ENCODE measurements around the gene JCAD. TPM values are rescaled to one million over a fixed set of nuclear protein-coding genes. Genes with fewer than 3 reads are reported as not detected.

Gene JCAD
- total and polyA plus RNA-seq, 2 experiments from 2014 or later = 0.78 to 2.1 TPM

DNA sequence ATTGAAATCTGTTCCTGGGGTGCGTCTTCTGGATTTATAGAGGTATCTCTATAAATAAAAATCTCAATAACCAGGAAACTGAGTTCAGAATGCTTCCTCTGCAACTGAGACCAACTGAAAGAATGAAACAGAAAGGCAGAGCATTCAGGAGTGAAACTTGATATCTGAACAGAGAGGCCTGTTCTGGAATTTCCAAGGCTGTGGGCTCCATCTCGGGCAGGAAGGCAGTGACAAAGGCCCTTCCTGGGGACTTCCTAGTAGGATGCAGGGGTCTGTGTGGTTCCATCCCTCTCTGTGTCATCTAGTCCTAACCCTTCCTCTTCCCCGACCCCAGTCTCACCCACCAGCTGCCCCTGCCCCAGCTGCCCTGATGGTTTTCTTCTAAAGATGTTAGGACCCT is 52.0 kb downstream of the JCAD start:
- H2AFZ ChIP-seq = peak overlapping the region; percentile 63; the same call in 1 of the 2 replicates
- no peak for TF ChIP-seq JUNB (IDR thresholded peaks at IDR 0.05; ENCODE audit: unreplicated experiment)
- TF ChIP-seq, protein P1, sequence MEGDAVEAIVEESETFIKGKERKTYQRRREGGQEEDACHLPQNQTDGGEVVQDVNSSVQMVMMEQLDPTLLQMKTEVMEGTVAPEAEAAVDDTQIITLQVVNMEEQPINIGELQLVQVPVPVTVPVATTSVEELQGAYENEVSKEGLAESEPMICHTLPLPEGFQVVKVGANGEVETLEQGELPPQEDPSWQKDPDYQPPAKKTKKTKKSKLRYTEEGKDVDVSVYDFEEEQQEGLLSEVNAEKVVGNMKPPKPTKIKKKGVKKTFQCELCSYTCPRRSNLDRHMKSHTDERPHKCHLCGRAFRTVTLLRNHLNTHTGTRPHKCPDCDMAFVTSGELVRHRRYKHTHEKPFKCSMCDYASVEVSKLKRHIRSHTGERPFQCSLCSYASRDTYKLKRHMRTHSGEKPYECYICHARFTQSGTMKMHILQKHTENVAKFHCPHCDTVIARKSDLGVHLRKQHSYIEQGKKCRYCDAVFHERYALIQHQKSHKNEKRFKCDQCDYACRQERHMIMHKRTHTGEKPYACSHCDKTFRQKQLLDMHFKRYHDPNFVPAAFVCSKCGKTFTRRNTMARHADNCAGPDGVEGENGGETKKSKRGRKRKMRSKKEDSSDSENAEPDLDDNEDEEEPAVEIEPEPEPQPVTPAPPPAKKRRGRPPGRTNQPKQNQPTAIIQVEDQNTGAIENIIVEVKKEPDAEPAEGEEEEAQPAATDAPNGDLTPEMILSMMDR (conservative IDR thresholded peaks at IDR 0.05; ENCODE audit: low read depth in 2 of 2) = no peak
- TF ChIP-seq, protein P2, sequence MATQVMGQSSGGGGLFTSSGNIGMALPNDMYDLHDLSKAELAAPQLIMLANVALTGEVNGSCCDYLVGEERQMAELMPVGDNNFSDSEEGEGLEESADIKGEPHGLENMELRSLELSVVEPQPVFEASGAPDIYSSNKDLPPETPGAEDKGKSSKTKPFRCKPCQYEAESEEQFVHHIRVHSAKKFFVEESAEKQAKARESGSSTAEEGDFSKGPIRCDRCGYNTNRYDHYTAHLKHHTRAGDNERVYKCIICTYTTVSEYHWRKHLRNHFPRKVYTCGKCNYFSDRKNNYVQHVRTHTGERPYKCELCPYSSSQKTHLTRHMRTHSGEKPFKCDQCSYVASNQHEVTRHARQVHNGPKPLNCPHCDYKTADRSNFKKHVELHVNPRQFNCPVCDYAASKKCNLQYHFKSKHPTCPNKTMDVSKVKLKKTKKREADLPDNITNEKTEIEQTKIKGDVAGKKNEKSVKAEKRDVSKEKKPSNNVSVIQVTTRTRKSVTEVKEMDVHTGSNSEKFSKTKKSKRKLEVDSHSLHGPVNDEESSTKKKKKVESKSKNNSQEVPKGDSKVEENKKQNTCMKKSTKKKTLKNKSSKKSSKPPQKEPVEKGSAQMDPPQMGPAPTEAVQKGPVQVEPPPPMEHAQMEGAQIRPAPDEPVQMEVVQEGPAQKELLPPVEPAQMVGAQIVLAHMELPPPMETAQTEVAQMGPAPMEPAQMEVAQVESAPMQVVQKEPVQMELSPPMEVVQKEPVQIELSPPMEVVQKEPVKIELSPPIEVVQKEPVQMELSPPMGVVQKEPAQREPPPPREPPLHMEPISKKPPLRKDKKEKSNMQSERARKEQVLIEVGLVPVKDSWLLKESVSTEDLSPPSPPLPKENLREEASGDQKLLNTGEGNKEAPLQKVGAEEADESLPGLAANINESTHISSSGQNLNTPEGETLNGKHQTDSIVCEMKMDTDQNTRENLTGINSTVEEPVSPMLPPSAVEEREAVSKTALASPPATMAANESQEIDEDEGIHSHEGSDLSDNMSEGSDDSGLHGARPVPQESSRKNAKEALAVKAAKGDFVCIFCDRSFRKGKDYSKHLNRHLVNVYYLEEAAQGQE (IDR thresholded peaks at IDR 0.05; ENCODE audit: unreplicated experiment) = no peak
- TF ChIP-seq, protein P3, sequence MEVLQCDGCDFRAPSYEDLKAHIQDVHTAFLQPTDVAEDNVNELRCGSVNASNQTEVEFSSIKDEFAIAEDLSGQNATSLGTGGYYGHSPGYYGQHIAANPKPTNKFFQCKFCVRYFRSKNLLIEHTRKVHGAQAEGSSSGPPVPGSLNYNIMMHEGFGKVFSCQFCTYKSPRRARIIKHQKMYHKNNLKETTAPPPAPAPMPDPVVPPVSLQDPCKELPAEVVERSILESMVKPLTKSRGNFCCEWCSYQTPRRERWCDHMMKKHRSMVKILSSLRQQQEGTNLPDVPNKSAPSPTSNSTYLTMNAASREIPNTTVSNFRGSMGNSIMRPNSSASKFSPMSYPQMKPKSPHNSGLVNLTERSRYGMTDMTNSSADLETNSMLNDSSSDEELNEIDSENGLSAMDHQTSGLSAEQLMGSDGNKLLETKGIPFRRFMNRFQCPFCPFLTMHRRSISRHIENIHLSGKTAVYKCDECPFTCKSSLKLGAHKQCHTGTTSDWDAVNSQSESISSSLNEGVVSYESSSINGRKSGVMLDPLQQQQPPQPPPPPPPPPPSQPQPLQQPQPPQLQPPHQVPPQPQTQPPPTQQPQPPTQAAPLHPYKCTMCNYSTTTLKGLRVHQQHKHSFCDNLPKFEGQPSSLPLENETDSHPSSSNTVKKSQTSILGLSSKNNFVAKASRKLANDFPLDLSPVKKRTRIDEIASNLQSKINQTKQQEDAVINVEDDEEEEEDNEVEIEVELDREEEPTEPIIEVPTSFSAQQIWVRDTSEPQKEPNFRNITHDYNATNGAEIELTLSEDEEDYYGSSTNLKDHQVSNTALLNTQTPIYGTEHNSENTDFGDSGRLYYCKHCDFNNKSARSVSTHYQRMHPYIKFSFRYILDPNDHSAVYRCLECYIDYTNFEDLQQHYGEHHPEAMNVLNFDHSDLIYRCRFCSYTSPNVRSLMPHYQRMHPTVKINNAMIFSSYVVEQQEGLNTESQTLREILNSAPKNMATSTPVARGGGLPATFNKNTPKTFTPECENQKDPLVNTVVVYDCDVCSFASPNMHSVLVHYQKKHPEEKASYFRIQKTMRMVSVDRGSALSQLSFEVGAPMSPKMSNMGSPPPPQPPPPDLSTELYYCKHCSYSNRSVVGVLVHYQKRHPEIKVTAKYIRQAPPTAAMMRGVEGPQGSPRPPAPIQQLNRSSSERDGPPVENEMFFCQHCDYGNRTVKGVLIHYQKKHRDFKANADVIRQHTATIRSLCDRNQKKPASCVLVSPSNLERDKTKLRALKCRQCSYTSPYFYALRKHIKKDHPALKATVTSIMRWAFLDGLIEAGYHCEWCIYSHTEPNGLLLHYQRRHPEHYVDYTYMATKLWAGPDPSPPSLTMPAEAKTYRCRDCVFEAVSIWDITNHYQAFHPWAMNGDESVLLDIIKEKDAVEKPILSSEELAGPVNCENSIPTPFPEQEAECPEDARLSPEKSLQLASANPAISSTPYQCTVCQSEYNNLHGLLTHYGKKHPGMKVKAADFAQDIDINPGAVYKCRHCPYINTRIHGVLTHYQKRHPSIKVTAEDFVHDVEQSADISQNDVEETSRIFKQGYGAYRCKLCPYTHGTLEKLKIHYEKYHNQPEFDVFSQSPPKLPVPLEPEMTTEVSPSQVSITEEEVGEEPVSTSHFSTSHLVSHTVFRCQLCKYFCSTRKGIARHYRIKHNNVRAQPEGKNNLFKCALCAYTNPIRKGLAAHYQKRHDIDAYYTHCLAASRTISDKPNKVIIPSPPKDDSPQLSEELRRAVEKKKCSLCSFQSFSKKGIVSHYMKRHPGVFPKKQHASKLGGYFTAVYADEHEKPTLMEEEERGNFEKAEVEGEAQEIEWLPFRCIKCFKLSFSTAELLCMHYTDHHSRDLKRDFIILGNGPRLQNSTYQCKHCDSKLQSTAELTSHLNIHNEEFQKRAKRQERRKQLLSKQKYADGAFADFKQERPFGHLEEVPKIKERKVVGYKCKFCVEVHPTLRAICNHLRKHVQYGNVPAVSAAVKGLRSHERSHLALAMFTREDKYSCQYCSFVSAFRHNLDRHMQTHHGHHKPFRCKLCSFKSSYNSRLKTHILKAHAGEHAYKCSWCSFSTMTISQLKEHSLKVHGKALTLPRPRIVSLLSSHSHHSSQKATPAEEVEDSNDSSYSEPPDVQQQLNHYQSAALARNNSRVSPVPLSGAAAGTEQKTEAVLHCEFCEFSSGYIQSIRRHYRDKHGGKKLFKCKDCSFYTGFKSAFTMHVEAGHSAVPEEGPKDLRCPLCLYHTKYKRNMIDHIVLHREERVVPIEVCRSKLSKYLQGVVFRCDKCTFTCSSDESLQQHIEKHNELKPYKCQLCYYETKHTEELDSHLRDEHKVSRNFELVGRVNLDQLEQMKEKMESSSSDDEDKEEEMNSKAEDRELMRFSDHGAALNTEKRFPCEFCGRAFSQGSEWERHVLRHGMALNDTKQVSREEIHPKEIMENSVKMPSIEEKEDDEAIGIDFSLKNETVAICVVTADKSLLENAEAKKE (CRISPR knock-in tag; IDR thresholded peaks at IDR 0.05) = no peak
- TF ChIP-seq EZH2 (IDR thresholded peaks at IDR 0.05; ENCODE audit: low read depth, unreplicated experiment) = no peak
- no peak for TF ChIP-seq POLR2AphosphoS5 (IDR thresholded peaks at IDR 0.05; ENCODE audit: low read depth)
- no peak for TF ChIP-seq EZH2phosphoT487 (IDR thresholded peaks at IDR 0.05; ENCODE audit: unreplicated experiment)
- TF ChIP-seq STAT1 (IDR thresholded peaks at IDR 0.05; ENCODE audit: unreplicated experiment) = no peak
- H3K4me3 Mint-ChIP-seq = no peak overlapping the region
- H3K4me1 Mint-ChIP-seq = peaks cover 13% of the 10 kb centered on the region; the same call in 2 of the 3 replicates
- H3K27me3 ChIP-seq (ENCODE audit: insufficient read depth) = no peaks in the 10 kb centered on the region
- H3F3A ChIP-seq (replicated peaks; ENCODE audit: low read depth) = no peaks in the 10 kb centered on the region
- H3K27me3 Mint-ChIP-seq (ENCODE audit: insufficient read depth, low read depth, poor library complexity) = no peaks in the 10 kb centered on the region
- no peaks in the 10 kb centered on the region; the same call in 2 of the 3 replicates for H3K9me3 Mint-ChIP-seq
- no peaks in the 10 kb centered on the region for H3K36me3 ChIP-seq (ENCODE audit: insufficient read depth)
- 0 out of 2 replicates have a peak, but pooled peaks cover 3% of the 10 kb centered on the region for H3K9me2 ChIP-seq (ENCODE audit: insufficient read depth)
- H3K79me2 ChIP-seq (replicated peaks; ENCODE audit: insufficient read depth) = no peaks in the 10 kb centered on the region
- no peaks in the 10 kb centered on the region for H3K36me3 Mint-ChIP-seq (ENCODE audit: low read depth)
- H3K4me3 ChIP-seq = no peak overlapping the region
- no peak overlapping the region for H3K27ac Mint-ChIP-seq
- DNase-seq (ENCODE audit: low spot score) = no peak
- no peak overlapping the region for H3K27ac ChIP-seq (ENCODE audit: low read depth)
- ATAC-seq = no peak
- H4K20me1 ChIP-seq (replicated peaks; ENCODE audit: insufficient read depth) = no peaks in the 10 kb centered on the region
- H3K4me2 ChIP-seq = no peak overlapping the region
- H3K4me1 ChIP-seq (ENCODE audit: insufficient read depth) = 0 out of 2 replicates have a peak, but pooled peaks cover 2% of the 10 kb centered on the region

Measured in GM23338 (cell line).